Posterior vena cava (tissue), 2 donors: ENCODE measurements around the gene TXNL4B. TPM values are rescaled to one million over a fixed set of nuclear protein-coding genes. Genes with fewer than 3 reads are reported as not detected.

Source experiments
- DNase-seq: peaks from one replicate; pipeline ENCODE4 v3.0.0-alpha.2; 2020; ENCODE audit warnings: low spot score
- intact Hi-C, 2 donors: fragments of 100-400 bp; cut with DNase I; formaldehyde crosslinking; loops; one replicate each; pipeline versions ENCODE4 v1.14.1 to v1.14.2; 2022 to 2023
- total RNA-seq, 2 donors: library from RNA; stranded (reverse); fragmentation: NEBNext Ultra II Directional; extraction: Animal tissue kit (Norgen Biotek cat#: 25700); gene quantifications; one replicate each; pipeline ENCODE4 v1.2.1, GENCODE V29; 2021
- donor health status: DM: yes; HTN: yes; CAD: no.
- donor health status: DM: yes; HTN: yes; CAD: no.

TXNL4B gene
- total RNA-seq, 2 donors from 2014 or later = 7.5 to 10.3 TPM

- intact Hi-C loops = no loop called here
- DNase-seq = no peak
Measured at GRCh38 chr16:72044825-72045359, 48.5 kb downstream of the TXNL4B start.

- no peak for DNase-seq
- intact Hi-C loops = no loop called here
Measured at GRCh38 chr16:72044296-72044695, 49.1 kb downstream of the TXNL4B start.

- DNase-seq = no peak
- intact Hi-C loops = no loop called here
Measured at GRCh38 chr16:72043539-72043938, 49.9 kb downstream of the TXNL4B start.

- DNase-seq = no peak
- intact Hi-C loops = no loop called here
Measured at GRCh38 chr16:72043058-72043457, 50.4 kb downstream of the TXNL4B start.

GRCh38 chr16:72042157-72042660, 51.2 kb downstream of the TXNL4B start:
- no peak for DNase-seq
- intact Hi-C loops = no loop called here

- DNase-seq = no peak
- intact Hi-C loops = no loop called here
Measured at GRCh38 chr16:72036098-72036497, 57.3 kb downstream of the TXNL4B start.

Other genes starting within 250 kb of the TXNL4B start
- gene ATXN1L, start 247.6 kb downstream of the TXNL4B start, total RNA-seq = 10 to 100 TPM; 26.5 to 26.9 TPM
- 1 to 10 TPM; 5.7 to 6.1 TPM for gene ZNF821, start 209.4 kb downstream of the TXNL4B start, total RNA-seq
- 100 to 1,000 TPM; 105 to 117 TPM for gene IST1, start 198.1 kb downstream of the TXNL4B start, total RNA-seq
- gene PKD1L3, start 93.2 kb downstream of the TXNL4B start, total RNA-seq = under 1 TPM; 0.57 to 0.69 TPM
- 1 to 10 TPM; 7.3 to 8.0 TPM for gene DHODH, start 84.9 kb downstream of the TXNL4B start, total RNA-seq
- gene HP, start 39.1 kb downstream of the TXNL4B start, total RNA-seq = 10 to 100 TPM in 1 of 2 donors, 1 to 10 TPM in 1; 2.6 to 19.1 TPM
- gene HPR, start 30.4 kb downstream of the TXNL4B start, total RNA-seq = 1 to 10 TPM in 1 of 2 donors, under 1 TPM in 1; 0.38 to 3.4 TPM
- gene DHX38, start 227 bp upstream of the TXNL4B start, total RNA-seq = 10 to 100 TPM; 44.3 to 50.8 TPM
- under 1 TPM; 0.57 to 0.60 TPM for gene PMFBP1, start 78.5 kb upstream of the TXNL4B start, total RNA-seq